Frontal cortex (tissue), 4 donors: ENCODE results near the gene HOXD4. TPM values are rescaled to one million over a fixed set of nuclear protein-coding genes. Genes with fewer than 3 reads are reported as not detected.

Experiments
- DNase-seq, 2 donors: peaks; one replicate each; pipeline ENCODE4 v3.0.0; 2012; ENCODE audit warnings: low spot score in 2 of 2
- FAIRE-seq: peaks from 2 replicates; lab custom pipeline; 2012; peaks lifted over from hg19 to GRCh38; lab: Jason Lieb, UNC
- total RNA-seq: library from RNA; depleted of rRNA; stranded (reverse); fragments of >200 nt; gene quantifications from one replicate; pipeline ENCODE4 v1.2.3, GENCODE V29; 2014
- donor health status: control.
- donor health status: control.
- donor health status: control.

Gene HOXD4
- not detected for total RNA-seq

DNA sequence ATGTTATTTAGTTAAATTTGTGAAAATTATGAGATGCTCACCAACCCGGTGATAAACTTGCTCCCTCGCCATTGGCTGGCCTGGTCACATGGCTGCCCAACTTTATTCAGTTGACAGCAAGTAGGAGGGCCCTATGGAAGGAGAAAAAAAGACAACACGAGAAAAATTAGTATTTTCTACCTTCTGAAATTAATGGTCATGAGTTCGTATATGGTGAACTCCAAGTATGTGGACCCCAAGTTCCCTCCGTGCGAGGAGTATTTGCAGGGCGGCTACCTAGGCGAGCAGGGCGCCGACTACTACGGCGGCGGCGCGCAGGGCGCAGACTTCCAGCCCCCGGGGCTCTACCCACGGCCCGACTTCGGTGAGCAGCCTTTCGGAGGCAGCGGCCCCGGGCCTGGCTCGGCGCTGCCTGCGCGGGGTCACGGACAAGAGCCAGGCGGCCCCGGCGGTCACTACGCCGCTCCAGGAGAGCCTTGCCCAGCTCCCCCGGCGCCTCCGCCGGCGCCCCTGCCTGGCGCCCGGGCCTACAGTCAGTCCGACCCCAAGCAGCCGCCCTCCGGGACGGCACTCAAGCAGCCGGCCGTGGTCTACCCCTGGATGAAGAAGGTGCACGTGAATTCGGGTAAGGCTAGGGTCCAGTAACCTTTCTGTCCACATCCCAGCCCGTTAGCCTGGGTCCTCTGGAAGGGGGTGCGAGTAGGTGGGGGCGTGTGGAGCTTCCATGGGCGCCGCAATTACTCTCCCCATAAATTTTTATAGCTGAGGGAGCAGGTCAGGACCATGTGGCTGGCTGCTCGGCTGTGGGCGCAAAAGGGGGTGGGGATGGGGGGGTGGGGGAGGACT lies at the start of gene HOXD4:
HOXD4 (plus strand) TSS at position 109 of the 846 bp plus-strand sequence; CDS start at position 193, 84 bp downstream.
- FAIRE-seq (no peak), DNase-seq (no peak)

DNA sequence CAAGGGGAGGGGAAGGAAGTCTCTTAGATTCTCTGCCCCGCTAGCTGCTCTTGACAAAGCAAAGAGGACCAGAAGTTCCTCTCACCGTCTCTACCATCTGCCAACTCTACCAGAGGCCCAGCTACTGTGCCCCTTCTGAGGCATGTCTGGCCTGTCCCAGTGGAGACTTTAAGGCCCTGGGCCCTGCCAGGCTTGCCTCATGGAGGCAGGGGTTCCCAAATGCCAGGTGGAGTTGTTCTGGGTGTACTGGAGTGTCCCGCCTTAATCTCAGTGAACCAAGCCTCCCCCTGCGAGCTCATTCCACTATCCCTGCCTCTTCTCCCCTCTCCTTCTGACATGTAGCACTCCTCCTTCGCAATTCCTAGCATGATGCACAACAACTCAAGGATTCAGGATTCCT lies 49.5 kb upstream of the HOXD4 start:
- FAIRE-seq (no peak), DNase-seq (no peak)

DNA sequence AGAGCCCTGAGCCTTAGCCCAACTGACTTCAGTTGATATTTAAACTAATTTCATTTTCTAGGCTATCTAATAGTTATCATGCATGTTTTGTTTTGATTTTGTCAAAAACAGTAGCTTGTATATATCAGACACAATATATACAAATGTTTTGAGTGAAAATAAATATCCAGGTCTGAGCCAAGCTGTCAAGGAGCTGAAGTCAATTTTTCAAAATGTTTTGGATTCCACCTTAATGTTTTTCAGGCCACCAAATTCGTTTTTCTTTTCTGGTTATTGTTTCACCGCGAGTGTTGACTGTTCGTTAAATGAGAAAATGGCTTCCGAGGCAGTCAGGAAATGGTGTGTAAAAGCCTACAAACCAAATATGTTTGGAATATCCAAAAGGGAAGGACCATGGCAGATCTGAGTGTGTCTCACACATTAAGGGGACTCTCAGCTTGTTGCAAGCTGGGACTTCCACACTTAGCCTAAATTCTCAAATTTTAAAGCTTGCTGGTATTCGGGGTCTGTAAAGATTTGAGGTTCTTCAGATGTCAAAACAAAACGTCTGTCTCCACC lies 49.0 kb upstream of the HOXD4 start:
- DNase-seq (no peak), FAIRE-seq (no peak)

DNA sequence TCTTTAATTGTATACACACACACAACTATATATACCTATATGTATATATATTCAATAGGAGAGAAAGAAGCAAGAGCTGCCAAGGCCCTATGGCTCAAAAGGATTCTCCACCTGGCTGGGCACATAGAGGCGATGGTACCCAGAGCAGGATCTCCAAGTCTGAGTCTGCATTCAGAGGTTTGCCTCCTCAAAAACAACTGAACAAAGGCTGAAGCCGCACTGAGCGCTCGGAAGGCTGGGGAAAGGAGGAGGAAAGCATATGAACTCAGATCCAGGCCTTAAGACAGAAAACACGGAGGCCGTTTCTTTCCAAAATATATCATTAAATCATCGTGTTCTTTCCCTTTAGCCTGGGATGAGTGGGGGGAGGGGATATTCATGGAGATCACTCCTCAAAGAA lies 48.2 kb upstream of the HOXD4 start:
- no peak for FAIRE-seq

DNA sequence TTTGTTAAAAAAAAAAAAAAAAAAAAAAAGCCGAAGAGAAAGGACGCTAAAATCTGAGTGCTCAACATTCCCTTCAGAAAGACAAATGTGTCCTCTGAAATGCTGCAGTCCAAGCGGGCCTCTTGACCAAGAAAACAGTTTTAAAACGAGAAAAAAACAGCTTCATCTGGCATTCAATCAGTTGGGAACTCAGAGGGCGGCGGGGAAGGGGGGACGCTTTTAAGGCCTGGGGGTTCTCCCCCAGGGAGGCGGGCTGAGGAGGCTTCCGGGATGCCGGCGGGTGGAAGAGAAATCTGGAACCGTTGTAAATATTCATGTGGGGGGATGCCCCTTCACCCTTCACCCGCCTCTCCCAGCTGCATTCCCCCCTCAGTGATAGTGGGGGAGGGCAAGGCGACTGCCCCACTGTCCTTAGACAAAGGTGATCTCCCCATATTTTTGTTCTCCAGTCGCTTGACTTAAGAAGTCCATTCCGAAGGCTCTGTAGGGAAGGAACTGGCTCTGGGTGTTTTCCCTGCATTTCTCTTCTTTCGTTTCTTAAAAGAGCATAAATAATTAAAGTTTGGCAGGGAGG lies 47.5 kb upstream of the HOXD4 start:
- FAIRE-seq (no peak), DNase-seq (no peak)

More for the DNA sequence above, 48.2 kb upstream of the HOXD4 start:
- DNase-seq = no peak

DNA sequence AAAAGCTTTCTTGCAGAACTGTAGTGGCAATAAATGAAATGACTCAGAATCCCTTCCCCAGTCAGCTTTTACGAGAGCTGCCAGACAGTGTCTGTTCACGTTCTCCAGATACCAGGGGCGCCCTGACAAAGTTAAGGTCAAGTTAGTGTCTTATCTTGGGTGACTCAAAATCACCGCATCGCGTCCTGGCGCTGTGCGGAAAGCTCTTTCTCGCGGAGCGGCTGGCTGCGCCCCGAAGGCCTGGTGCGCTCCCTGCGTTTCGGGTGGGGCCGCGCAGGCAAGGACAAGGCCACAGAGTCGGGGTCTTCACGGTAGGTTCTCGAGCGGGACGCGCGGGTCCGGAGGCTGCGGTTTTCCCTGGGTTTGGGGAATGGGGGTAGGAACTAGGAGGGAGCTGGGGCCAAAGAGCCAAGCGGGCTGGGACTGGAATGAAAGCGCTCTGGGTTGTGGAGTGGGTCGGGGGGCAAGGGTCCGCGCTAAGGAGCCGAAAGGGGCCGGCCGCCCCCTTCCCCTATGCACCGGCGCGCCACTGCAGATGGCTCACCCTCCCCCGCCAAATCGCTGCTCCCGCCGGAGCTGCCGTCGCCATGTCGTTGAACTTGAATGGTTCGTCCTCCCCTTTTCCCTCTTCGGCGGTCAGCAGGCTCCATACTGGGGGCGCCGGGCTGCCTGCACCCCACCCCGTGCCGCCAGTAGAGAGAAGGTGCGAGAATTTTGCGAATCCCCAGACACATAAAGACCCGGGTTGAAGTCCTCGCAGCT lies 46.9 kb upstream of the HOXD4 start:
- DNase-seq (no peak), FAIRE-seq (no peak)

DNA sequence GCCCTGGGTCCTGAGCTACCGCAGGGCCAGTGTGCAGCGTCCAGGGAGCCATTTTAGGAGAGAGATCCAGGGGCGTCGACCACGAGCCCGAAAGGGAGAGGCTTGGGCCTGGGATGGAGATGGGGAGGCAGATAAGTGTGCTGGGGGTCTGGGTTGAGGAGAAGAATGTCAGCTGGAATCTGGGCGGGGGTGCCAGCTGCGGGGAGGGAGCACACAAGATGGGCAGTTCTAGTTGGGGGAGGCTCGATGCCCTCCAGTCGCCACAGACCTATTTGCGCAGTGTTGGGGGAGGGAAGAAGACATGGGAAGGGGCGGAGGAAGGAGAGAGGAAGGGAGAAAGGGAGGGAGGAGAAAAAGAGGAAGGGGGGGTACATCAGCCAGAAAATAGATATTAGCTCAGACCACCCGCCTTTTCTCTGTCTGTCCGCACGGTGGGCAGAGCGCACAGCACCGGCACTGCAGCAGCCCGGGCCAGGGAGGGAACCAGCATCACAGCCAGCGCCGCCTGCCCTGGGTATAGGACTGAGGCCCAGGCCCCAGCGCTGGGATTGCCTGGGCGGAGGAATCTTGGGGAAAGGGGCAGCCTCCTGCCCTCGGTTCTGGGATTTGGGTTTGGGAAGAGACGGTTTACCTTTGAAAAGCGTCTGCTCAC lies 46.1 kb upstream of the HOXD4 start:
- no peak for DNase-seq
- FAIRE-seq = no peak

DNA sequence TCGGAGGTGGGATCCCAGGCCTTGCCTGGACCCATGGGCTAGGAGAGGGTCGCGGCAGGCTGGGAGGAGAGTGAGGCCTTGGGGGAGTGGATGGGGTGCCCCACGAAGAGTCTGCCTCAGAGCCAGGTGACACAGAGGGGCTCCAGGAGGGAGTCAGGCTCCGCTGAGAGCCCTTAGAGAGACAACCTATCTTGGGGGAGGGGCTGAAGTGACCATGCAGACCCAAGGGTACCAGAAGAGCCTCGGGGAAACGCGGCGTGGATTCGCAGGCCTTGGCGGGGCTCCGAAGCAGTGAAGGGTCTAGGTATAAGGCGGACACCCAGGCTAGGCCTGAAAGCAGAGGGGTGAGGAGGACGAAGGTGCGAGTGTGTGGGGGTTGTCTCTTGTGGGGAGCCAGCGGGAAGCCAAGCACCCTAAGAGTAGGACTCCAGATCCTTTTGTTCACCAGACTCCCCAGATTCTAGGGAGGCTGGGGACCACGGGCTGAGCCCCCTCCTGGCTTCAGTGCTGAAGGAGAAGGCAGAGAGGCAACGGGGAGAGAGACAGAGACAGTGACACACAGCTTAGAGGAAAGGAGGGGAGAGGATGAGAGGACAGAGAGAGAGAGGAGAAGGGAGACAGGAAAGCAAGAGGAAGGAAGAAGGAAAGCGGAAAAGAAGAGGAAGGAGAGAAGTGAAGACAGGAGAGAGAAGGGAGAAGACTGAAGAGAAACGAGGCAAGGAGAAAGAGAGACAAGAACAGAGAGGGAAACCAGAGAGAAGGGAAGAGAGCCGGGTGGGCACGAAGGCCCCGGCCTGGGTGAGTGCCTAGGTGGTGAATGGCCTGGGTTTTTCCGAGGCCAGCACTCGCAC lies 45.4 kb upstream of the HOXD4 start:
- FAIRE-seq = no peak

DNA sequence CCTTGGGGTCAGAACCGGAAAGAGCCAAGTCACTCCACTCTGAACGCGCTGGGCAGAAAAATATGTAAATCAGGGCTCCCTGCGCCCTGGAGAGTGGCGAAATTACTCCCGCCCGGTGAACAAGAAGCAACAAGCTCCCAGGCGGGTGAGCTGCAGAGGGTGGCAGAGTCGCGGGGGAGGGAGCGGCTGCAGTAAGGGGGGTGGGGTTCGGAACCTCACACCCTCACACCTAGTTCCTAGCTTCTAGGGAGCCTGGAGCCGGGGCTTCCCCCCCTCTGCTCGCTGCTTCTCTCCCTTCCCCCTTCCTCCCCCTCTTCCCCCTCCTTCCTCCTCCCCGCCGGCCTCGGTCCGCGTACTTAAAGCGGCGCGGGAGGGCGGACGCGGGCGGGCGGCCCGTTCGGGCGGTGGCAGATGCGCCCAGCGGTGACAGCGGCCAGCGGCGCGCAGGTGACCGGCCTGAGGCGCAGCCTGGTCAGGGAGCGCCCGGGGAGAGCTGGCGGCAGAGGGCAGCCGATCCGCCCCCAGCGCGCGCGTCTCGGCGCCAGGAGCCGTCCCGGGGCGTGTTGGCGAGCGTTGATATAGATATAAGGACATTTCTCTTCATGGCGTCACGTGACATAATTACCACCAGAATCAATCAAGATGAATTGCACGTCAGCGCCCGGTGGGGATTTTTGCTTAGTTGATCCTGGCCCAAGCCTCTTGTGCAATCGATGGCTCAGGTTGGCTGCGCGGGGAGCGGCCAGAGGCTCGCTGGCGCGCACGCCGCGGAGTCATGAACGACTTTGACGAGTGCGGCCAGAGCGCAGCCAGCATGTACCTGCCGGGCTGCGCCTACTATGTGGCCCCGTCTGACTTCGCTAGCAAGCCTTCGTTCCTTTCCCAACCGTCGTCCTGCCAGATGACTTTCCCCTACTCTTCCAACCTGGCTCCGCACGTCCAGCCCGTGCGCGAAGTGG lies 44.5 kb upstream of the HOXD4 start, which contains the start of gene HOXD11:
HOXD11 (plus strand) TSS at position 700 of the 959 bp plus-strand sequence; CDS start at position 776, 76 bp downstream.
- DNase-seq = no peak
- no peak for FAIRE-seq

More for the DNA sequence above, 45.4 kb upstream of the HOXD4 start:
- DNase-seq = no peak

DNA sequence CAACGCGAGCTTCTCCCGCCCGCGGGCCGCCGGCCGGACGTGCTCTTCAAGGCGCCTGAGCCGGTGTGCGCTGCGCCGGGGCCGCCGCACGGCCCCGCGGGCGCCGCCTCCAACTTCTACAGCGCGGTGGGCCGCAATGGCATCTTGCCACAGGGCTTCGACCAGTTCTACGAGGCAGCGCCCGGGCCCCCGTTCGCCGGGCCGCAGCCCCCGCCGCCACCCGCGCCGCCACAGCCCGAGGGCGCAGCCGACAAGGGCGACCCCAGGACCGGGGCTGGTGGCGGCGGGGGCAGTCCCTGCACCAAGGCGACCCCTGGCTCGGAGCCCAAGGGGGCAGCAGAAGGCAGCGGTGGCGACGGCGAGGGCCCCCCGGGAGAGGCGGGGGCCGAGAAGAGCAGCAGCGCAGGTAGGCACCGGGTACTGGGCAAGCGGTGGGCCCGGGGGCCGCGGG lies 43.6 kb upstream of the HOXD4 start:
- FAIRE-seq = no peak
- no peak for DNase-seq

DNA sequence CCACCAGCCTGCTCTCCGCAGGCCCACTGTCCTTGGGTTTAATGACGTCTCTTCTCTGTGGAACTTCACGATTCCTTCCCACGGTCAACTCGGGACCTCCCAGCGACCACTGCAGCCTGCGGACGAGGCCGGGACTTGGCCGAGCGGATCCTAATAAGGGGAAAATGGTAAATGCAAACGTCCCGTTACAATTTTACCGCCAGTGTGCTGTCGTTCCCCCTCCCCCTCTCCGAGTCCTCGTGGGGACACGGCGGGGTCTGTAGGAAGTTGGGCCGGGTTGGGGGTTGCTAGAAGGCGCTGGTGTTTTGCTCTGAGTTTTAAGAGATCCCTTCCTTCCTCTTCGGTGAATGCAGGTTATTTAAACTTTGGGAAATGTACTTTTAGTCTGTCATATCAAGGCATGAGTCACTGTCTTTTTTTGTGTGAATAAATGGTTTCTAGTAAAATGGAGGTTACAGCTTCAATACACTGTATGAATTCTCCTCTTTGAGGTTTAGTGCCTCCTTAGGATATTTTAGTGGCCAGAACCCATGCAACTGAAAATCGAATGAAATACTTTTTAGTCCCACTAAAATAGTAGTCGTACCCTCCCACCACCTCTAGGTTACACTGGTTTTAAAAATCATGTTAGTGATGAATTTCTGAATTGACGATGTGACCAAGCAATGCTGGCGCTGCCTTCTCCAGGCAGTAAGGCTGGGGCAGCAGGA lies 42.0 kb upstream of the HOXD4 start:
- no peak for FAIRE-seq
- DNase-seq = no peak

DNA sequence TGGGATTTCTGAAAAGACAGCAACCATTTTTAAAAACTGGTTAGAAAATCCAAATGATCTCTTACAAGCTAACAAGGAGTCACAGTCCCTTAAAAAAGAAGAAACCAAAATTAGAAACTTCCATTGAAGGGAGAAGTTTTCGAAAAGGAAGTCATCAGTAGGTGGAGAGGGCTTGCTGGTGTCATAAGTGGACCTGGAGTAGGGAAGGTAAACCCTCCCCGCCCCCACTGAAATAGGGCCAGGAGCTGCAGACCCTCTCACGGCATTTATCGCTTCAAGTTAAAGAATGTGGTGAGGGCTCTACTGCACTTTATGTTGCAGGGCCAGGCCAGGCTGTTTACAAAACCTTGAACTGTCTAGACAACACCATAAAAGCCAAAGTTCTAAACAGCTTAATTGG lies 41.4 kb upstream of the HOXD4 start:
- FAIRE-seq = no peak
- no peak for DNase-seq

DNA sequence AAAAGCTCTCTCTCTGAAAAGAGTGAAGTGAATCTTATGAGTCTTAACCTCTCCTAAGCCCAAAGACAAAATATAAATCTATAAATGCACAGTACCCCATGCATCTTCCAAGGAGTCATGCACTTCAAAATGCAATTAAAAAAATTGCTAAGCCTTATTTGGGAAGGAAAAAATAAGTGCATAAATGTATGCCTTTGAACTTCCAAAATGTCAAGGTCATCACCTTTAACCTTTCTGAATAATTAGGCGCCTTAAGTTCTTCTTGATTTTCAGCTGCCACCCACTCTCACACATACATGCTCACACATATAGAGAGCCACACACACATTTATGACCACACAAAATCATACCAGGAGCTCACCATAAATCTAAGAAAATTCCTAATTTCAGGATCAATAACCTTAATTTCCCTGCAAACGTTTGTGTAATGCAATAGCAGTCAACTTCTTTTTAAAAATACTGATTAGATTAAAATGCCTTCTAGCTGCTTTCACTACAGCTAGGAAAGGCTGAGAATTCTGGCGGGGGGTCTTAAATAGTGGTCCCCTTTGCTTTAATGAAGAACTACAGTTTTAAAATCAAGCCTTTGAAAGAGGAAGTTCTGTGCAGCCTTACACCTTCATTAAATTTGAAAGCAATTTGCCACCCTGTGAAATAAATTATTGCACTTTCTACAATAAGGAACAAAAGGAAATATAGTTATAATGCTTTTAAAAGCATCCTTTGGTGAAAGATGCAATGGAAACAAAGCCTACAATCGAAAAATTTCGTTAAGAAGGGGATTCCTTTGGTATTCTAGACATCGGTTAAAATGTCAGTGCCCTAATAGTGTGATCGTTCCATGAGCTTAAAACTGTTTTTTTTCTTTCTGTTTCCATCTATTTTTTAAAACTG lies 40.7 kb upstream of the HOXD4 start:
- DNase-seq (no peak), FAIRE-seq (no peak)

DNA sequence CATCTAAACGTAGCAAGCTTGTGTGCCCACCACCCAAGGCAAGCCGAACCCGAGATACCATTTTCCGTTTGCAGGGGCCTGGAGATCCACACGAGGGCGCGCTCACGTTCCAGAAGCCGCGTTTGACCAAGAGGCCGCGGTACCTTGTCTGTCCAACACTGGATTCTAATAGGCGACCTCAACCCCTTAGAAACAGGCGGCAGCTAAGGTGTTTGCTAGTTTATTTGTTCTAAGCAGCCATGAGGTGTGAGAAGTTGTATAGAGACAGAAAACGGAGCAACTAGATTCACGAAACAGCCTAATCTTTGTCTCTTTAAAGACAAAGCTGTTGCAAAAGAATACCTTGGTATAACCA lies 40.1 kb upstream of the HOXD4 start:
- DNase-seq (no peak), FAIRE-seq (no peak)

DNA sequence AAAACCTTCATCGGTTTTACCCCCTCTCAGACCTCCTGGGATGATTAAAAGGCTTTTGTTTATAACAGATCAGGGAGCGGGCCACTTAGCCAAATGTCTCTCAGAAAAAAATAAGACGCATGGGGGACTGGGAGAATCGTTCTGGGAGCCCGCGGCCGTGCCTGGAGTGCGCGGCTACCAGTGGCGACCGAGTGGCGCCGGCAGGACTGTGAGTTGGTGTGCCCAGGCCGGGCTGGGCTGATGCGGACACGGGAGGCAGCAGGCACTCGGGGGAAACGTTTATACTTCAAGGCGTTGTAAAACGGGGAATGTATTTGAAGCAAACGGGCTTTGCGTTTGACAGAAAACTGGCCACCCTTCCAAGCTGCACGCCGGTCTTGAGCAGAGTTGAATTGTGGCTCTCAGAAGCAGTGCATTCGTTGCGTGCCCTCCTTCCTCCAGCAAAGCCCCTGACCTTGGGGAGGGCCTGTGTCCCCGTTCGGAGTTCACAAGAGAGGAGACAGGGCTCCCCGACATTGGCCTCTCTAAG lies 39.4 kb upstream of the HOXD4 start:
- FAIRE-seq = no peak

More for the DNA sequence above, 39.4 kb upstream of the HOXD4 start:
- no peak for DNase-seq
